Stomach smooth muscle (tissue), 2 donors: Measurements from ENCODE around the gene CASTOR1.

Experiments used
- H3K27ac ChIP-seq: one replicate; pipeline ENCODE4 v1.7.0; 2013; ENCODE audit warnings: mild to moderate bottlenecking, low read length, inconsistent platforms
- H3K27me3 ChIP-seq, 2 donors: one replicate each; pipeline ENCODE4 v1.7.0; 2013; ENCODE audit warnings: low read length in 2 of 2; ENCODE audit not compliant: insufficient read depth in 2 of 2, control insufficient read depth in 1 of 2
- H3K36me3 ChIP-seq, 2 donors: one replicate each; pipeline ENCODE4 v1.7.0; 2013; ENCODE audit warnings: low read length in 2 of 2; ENCODE audit not compliant: control insufficient read depth in 2 of 2, insufficient read depth in 2 of 2
- H3K4me1 ChIP-seq: one replicate; pipeline ENCODE4 v1.7.0; 2013; ENCODE audit warnings: low read length; ENCODE audit not compliant: control insufficient read depth, insufficient read depth
- H3K4me3 ChIP-seq, 2 donors: one replicate each; pipeline ENCODE4 v1.7.0; 2013; ENCODE audit warnings: low read length in 2 of 2
- H3K9ac ChIP-seq, 2 donors: one replicate each; pipeline ENCODE4 v1.7.0; 2013; ENCODE audit warnings: low read length in 2 of 2, mild to moderate bottlenecking in 1 of 2
- H3K9me3 ChIP-seq, 2 donors: one replicate each; pipeline ENCODE4 v1.7.0; 2013; ENCODE audit warnings: low read length in 2 of 2; ENCODE audit not compliant: control insufficient read depth in 2 of 2
- donor health status: healthy.
- donor health status: Pancreatic carcinoma.

CASTOR1 gene

DNA sequence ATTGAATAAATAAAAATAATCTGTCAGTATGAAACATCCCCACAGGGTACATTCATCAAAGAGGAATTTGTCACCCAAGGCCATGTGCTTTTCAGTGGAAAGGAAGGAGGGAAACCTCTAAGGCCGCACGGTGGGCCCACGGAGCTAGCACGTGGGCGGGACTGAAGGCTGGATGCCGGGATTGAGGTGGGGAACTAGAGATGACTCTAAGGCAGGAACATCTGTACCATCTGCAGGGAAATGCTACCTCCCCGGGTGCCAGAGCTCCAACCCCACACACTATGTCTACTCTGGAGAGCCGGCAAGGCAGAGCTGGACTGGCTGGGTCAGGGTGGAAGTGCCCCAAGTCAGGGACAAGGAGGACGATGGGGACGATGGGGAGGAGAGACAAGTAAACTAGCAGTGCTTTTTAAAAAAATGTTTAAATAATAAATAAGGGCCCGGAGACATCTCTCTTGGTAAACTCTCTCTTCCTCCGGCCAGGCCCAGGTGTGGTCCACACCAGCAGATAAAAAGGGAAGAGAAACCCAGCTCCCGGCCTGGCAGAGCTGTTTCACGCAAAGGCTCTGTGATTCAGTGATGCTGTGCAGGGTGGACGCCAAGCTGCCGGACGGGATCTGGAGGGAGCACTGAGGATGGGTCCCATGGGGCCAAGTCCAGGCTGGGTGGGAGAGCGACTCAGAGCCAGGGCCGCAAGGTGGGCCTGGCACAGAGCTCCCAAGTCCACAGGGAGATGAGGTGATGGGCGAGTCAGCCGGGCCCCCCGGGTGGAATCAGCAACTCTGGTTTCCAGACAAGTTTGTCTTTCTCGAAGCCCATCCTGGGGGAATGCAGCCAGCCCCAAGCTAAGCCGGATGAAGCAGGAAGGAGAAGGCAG is 48.5 kb downstream of the CASTOR1 start:
- no peaks in the 10 kb centered on the region for H3K9me3 ChIP-seq

DNA sequence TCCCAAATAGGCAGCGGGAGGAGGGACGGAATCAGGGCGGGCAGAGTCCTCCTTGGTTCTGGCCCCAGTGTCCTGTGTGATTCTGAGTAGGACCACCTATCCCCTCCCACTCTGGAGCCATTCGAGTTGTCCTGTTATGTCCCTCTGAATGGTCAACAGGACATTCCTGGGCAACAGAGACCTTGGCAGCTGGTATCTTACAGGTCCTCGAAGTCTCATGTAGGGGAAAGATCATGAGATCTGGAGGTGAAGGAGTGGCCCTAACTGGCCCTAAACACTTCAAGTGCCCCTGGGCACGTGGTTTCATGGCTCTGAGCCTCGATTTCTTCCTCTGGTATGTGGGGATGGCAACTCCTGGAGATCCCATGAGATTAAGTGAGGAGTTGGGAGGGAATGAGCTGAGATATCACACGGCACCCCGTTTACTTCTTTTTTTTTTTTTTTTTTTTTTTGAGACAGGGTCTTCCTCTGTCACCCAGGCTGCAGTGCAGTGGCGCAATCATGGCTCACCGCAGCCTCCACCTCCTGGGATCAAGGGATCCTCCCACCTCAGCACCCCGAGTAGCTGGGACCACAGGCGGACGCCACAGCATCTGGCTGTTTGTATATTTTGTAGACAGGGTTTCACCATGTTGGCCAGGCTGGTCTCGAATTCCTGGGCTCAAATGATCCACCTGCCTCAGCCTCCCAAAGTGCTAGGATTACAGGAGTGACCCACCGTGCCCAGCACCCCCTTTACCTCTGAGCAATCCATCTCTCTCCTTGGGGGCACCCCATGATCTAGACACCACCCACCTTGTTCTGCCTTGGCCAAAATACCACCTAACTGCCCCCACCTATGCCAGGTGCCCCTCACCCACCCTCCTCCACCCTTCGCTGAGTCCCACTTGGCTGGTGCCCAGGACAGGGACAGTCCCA is 49.6 kb downstream of the CASTOR1 start:
- H3K27me3 ChIP-seq = peaks cover 8 to 19% of the 10 kb centered on the region in 2 donors
- H3K4me1 ChIP-seq = no peaks in the 10 kb centered on the region
- H3K36me3 ChIP-seq = no peaks in the 10 kb centered on the region
- no peak overlapping the region for H3K9ac ChIP-seq
- no peak overlapping the region for H3K4me3 ChIP-seq
- no peak overlapping the region for H3K27ac ChIP-seq
- no peaks in the 10 kb centered on the region for H3K9me3 ChIP-seq

More for the DNA sequence above, 48.5 kb downstream of the CASTOR1 start:
- Histone ChIP-seq H3K4me1 (peaks cover 4% of the 10 kb centered on the region), H3K36me3 (no peaks in the 10 kb centered on the region), H3K27me3 (peaks cover 11 to 27% of the 10 kb centered on the region in 2 donors), H3K9ac (no peak overlapping the region), H3K27ac (no peak overlapping the region), H3K4me3 (no peak overlapping the region)

DNA sequence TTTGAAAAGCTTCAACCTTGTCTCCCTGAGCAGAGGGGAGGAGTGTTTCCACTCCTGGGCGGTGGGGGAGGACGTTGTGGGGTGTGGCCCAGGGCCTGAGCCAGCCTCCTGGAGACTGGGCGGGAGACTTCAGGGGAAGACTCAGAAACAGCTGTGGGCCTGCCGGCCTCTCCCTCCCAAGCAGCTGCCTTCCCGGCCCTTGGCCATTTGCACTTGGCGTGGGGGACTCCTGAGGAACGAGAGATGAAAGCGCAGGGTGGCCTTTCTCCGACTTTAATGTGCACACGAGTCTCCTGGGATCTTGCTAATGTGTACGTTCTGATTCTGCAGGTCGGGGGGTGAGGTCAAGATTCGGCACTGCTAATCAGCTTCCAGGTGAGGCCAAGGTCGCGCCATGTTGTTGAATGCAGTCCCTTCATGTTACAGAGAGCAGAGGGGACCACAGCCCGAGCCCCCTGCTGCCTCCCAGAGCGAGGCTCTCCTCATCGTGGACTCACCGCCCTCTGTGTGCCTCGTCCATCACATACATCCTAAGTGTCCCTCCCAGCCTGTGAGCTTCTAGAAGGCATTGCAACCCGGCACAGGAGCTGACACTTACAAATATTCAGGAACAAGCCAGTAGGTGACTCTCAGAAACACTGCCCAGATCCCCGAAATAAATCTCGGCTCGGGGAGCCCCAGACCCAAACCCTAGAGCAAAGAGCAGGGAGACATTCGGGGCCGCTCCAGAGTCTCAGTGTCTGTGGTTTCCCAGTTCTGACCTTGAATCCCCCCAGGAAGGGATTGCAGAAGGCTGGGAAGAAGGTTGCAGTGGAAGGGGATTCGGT is 50.4 kb downstream of the CASTOR1 start:
- H3K9ac ChIP-seq = no peak overlapping the region
- H3K4me3 ChIP-seq = no peak overlapping the region
- H3K27me3 ChIP-seq = peaks cover 2 to 11% of the 10 kb centered on the region in 2 donors
- no peaks in the 10 kb centered on the region for H3K9me3 ChIP-seq
- H3K27ac ChIP-seq = no peak overlapping the region
- no peaks in the 10 kb centered on the region for H3K36me3 ChIP-seq
- H3K4me1 ChIP-seq = no peaks in the 10 kb centered on the region

DNA sequence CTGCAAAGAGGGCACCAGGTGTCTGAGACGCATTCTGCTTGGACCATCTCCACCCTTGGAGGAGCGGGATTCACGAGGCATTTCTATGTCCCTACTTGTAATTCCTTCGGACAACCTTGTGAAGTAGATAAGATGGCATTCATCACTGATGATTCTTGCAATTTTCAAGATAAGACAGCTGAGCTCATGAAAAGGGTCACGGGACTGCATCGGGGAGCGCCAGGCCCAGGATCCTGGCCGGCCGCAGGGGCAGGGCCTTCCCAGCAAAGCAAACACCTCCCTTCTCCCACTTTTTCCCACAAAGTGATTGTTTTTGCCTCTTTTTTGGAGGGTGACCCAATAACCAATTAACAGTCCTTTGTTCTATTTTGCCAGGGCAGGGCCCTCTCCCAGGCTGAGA is 51.2 kb downstream of the CASTOR1 start:
- Histone ChIP-seq H3K27ac (no peak overlapping the region), H3K27me3 (peaks cover 0 to 5% of the 10 kb centered on the region in 2 donors), H3K4me1 (no peaks in the 10 kb centered on the region), H3K4me3 (no peak overlapping the region), H3K9me3 (no peaks in the 10 kb centered on the region), H3K36me3 (no peaks in the 10 kb centered on the region), H3K9ac (no peak overlapping the region)

DNA sequence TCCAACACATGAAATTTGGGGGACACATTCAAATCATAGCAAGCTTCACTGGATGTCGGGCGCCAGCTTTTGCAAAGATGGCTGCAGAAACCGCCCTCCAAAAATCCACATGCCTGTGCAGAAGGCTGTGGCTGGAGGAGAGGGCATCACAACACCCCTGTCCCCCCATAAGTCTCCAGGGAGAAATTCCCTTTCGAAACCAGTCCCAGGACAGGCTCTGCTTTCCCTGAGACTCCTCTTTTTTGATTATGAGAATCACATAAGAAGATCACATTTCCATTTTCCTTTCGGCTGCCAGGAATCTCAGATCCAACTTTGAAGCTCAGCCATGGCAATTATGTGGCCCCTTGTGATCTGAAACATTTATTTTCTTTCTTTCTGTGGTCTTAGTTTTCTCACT is 52.4 kb downstream of the CASTOR1 start:
- no peaks in the 10 kb centered on the region for H3K9me3 ChIP-seq
- H3K27ac ChIP-seq = no peak overlapping the region
- H3K9ac ChIP-seq = no peak overlapping the region
- H3K4me1 ChIP-seq = no peaks in the 10 kb centered on the region
- H3K27me3 ChIP-seq = peaks cover 0 to 8% of the 10 kb centered on the region in 2 donors
- H3K36me3 ChIP-seq = no peaks in the 10 kb centered on the region
- no peak overlapping the region for H3K4me3 ChIP-seq

DNA sequence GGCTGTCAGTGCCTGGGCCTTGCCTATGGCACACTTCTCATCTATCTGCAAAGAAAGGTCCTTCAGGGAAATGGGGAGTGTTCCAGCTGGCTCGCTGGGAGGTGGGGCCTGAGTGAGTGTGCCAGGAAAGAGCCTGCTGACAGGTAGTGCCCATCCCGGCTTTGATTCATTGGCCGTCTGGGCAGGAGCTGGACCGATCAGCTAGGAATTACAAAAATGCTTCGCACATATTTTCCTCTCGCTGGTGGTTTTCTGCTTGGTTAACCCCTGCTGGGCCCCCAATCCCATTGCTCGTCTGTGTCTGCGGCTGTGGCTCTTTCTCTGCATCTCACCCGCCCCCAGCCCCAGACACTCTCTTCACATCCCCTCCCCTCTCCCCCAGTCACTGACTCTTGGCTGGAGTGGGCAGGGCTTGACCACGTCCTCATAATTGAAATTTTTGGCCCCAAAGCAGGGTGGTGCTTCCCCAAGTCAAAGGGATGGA is 53.6 kb downstream of the CASTOR1 start:
- no peak overlapping the region for H3K9ac ChIP-seq

More for the DNA sequence above, 53.6 kb downstream of the CASTOR1 start:
- Histone ChIP-seq H3K27me3 (peaks cover 2 to 8% of the 10 kb centered on the region in 2 donors), H3K4me1 (no peaks in the 10 kb centered on the region), H3K9me3 (no peaks in the 10 kb centered on the region), H3K4me3 (no peak overlapping the region), H3K36me3 (no peaks in the 10 kb centered on the region), H3K27ac (no peak overlapping the region)
